Activated naive CD8-positive, alpha-beta T cell treated with anti-CD3 and anti-CD28 coated beads, Interleukin-2, amount 10 ng/mL, durations not matched to agents 7 days and 5 days (primary cell): ENCODE data around the gene ZEB2. TPM values are rescaled to one million over a fixed set of nuclear protein-coding genes. Genes with fewer than 3 reads are reported as not detected.

Source experiments
- ATAC-seq: fragments of 150-1000 bp; cut with Tn5 transposase; one replicate; pipeline ENCODE4 v1.10.0; 2021; ENCODE audit warnings: low read depth, moderate library complexity
- POLR2A ChIA-PET: fragments of 350-600 bp; sonication (Branson Sonifier 250); formaldehyde crosslinking; loops from one replicate; lab custom pipeline; 2021; ENCODE audit warnings: antibody characterized with exemption; lab: Charles Lee
- DNase-seq: peaks from one replicate; pipeline ENCODE4 v3.0.0; 2021
- H3K27ac Mint-ChIP-seq: one replicate; pipeline ENCODE4 v1.8.0; 2022; ENCODE audit warnings: mild to moderate bottlenecking, mixed read lengths
- H3K27me3 Mint-ChIP-seq: one replicate; pipeline ENCODE4 v1.8.0; 2022; ENCODE audit warnings: mild to moderate bottlenecking, moderate library complexity, mixed read lengths
- H3K36me3 Mint-ChIP-seq: one replicate; pipeline ENCODE4 v1.8.0; 2021; ENCODE audit warnings: mild to moderate bottlenecking, mixed read lengths
- H3K4me1 Mint-ChIP-seq: one replicate; pipeline ENCODE4 v1.8.0; 2021; ENCODE audit warnings: mixed read lengths
- H3K4me3 Mint-ChIP-seq: one replicate; pipeline ENCODE4 v1.8.0; 2022; ENCODE audit warnings: mild to moderate bottlenecking, moderate library complexity, mixed read lengths
- H3K9me3 Mint-ChIP-seq: one replicate; pipeline ENCODE4 v1.8.0; 2021; ENCODE audit warnings: mixed read lengths
- total RNA-seq, 2 experiments: library from RNA; stranded (reverse); gene quantifications; one replicate each; pipeline ENCODE4 v1.2.3, GENCODE V29; 2021

The ZEB2 gene
- total RNA-seq, 2 experiments from 2014 or later, result 17.8 to 19.6 TPM

DNA sequence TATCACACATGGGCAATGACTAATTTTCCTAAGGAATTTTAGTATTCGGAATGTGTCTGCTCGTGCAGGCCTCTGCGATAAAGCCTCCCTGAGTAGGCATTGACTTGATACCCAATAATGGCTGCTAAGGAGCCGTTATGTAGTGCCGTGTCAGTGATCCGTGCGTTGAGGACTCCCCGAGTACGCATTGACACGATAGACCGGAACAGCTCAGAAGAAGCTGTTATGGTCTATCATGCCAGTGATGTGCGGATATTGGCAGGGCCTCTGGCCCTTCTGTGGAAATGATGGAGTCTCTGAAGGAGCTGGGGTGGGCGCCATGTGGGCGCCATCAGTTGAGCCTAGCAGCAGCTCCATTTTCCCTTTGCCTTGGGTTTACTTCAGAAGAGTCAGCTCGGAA, 29.1 kb downstream of the ZEB2 start:
- peaks cover 4% of the 10 kb centered on the region for H3K27me3 Mint-ChIP-seq
- DNase-seq (no peak), ATAC-seq (no peak)
- H3K4me1 Mint-ChIP-seq, result peaks cover 4% of the 10 kb centered on the region
- POLR2A ChIA-PET, result no interaction called here
- H3K36me3 Mint-ChIP-seq, result peaks cover 3% of the 10 kb centered on the region
- H3K9me3 Mint-ChIP-seq, result no peaks in the 10 kb centered on the region
- no peak overlapping the region for H3K4me3 Mint-ChIP-seq
- no peak overlapping the region for H3K27ac Mint-ChIP-seq

DNA sequence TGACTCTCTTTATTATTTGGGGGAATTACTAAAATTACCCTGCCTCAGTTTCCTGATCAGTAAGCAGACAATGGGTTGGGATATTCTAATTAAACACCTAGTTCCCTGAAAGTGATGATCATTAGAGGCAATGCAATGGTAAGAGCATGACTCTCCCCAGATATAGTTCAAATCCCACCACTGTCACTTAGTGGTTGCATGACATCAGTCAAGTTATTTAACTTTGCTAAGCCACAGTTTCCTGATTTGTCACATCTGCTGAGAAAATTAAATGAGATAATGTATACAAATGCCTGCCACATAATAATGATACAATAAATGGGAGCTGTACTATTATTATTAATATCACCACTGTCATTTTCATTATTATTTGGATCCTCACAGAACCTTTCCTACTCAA, 29.9 kb downstream of the ZEB2 start:
- no peaks in the 10 kb centered on the region for H3K9me3 Mint-ChIP-seq
- H3K4me3 Mint-ChIP-seq, result no peak overlapping the region
- ATAC-seq, result no peak
- H3K4me1 Mint-ChIP-seq, result peaks cover 4% of the 10 kb centered on the region
- no peak overlapping the region for H3K27ac Mint-ChIP-seq
- DNase-seq, result no peak
- POLR2A ChIA-PET, result no interaction called here
- H3K36me3 Mint-ChIP-seq, result peaks cover 3% of the 10 kb centered on the region
- H3K27me3 Mint-ChIP-seq, result peaks cover 4% of the 10 kb centered on the region

DNA sequence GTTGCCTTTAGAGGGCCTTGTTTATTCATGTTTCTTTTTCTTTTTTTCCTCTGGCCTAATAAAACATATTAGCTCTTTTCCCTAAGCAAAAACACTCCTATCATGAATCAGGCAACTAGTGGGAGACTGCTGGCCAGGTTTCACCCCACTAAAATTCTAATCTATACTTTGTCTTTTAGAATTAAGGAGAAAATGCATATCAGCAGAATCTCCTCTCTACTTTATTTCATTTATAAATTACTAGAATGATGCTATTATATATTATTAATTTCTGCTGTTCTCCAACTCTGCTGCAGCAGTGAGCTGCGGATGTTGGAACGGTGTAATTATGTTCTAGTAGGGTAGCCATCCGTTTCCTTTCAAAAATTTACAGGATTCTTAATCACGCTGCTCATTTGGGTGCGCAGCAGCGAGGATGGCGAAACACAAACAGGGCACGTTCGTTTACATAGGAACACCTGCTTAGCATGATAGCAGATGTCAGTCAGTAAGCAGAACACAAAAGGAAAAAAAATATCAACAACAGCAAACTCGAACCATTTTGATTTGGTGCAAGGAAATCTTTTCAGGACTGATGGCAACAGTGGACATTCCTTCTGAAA, 30.5 kb downstream of the ZEB2 start:
- H3K27ac Mint-ChIP-seq, result no peak overlapping the region
- H3K27me3 Mint-ChIP-seq, result peaks cover 4% of the 10 kb centered on the region
- DNase-seq, result no peak
- H3K4me1 Mint-ChIP-seq, result peaks cover 4% of the 10 kb centered on the region
- ATAC-seq, result no peak
- H3K36me3 Mint-ChIP-seq, result peaks cover 5% of the 10 kb centered on the region
- POLR2A ChIA-PET, result no interaction called here
- no peaks in the 10 kb centered on the region for H3K9me3 Mint-ChIP-seq
- H3K4me3 Mint-ChIP-seq, result no peak overlapping the region

DNA sequence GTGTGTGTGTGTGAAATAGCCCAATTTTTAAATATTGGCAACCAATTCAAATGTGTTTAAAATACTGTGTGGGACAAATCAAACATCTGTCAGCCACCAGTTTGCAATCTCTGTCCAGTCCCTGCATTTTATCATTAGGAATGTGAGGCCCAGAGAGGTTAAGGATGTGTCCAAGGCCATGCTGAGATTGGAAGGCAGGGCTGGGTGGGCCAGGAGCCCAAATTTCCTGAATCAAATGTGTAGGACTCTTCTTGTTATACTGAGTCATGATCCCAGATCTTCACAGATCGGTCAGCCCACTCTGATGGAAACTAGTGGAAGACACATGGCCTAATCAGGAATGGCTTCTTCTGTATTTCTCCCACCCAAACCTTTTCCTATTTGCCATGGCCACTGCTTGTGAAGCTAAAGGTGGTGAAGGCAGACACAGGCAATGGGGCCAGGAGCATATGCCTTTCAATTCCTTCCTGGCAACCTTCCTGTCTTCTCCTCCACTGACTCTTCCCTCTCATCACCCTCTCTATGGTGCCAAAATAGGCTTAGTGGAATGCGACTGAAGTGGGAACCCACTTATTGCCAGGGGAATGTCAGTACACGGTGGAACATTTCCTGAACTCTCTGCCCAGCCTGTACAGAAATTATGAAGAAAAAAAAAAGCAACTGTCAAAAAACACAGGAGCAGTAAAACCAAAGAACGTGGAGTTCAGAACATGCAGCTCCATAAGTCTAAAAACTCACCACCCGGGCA, 35.5 kb downstream of the ZEB2 start:
- H3K4me1 Mint-ChIP-seq, result no peaks in the 10 kb centered on the region
- H3K36me3 Mint-ChIP-seq, result peaks cover 2% of the 10 kb centered on the region
- POLR2A ChIA-PET, result no interaction called here
- ATAC-seq, result no peak
- no peak overlapping the region for H3K27ac Mint-ChIP-seq
- H3K4me3 Mint-ChIP-seq, result no peak overlapping the region
- no peaks in the 10 kb centered on the region for H3K9me3 Mint-ChIP-seq
- no peak for DNase-seq
- H3K27me3 Mint-ChIP-seq, result peaks cover 2% of the 10 kb centered on the region

DNA sequence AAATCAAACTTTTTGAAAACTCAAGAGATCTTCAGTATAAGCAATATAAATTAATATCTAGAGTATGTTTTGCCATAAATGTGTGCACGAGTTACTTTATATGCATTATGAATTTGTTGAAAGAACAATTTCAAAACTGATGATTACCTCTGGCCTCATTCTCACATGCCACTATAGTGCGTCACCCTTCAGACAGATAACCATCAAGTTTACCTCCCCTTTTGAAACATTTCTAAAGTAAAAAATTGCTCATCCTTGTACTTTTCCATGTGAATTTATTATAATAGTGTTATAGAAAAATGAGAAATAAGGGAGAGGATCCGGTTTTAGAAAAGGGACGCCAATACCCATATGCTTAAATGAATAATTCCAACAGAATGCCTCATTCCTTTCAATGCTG, 38.3 kb downstream of the ZEB2 start:
- Mint-ChIP-seq H3K9me3 (no peaks in the 10 kb centered on the region), H3K4me3 (no peak overlapping the region), H3K27me3 (peaks cover 2% of the 10 kb centered on the region), H3K4me1 (no peaks in the 10 kb centered on the region), H3K36me3 (peaks cover 2% of the 10 kb centered on the region), H3K27ac (no peak overlapping the region)
- POLR2A ChIA-PET, result no interaction called here
- DNase-seq, result no peak
- ATAC-seq, result no peak

DNA sequence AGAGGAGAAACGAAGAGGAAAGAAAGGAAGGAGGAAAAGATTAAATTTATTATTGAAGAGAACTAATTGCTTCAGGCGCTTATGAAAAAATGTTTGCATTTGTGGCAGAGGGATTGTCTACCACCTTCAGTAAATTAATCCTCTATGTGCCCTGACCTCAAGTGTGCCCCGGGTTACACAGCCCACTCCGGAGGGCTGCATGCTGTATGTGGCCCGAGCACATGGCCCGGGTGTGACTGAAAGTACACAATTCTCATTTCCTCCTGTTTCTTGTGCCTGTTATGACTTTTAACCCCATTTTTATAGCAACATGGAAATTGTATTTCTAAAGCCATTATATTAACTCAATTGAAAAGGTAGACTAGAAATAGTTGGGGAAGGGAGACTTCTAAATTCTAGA, 38.8 kb downstream of the ZEB2 start:
- Mint-ChIP-seq H3K4me3 (no peak overlapping the region), H3K27me3 (peaks cover 2% of the 10 kb centered on the region), H3K27ac (no peak overlapping the region), H3K36me3 (peaks cover 2% of the 10 kb centered on the region), H3K4me1 (no peaks in the 10 kb centered on the region), H3K9me3 (no peaks in the 10 kb centered on the region)
- DNase-seq (no peak), ATAC-seq (no peak)
- POLR2A ChIA-PET, result no interaction called here

DNA sequence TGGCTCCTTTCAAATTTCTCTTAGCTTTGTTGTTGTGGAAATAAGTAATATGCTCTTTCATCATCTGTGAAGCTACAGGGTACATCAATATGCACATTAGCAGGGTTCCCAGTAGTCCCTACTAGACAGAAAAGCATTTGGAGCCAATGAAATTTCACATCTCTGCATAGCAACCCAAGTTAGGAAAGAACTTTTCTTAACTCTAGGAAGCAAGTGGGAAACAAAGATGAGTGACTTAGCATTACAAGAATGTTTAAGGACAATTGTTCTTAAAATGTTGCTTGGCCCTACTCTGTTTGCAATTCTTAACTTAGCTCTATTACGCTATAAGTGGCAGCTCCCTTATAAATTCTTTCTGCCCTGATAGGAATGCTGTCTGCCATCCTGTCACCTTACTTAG, 39.6 kb downstream of the ZEB2 start:
- H3K27ac Mint-ChIP-seq, result no peak overlapping the region

DNA sequence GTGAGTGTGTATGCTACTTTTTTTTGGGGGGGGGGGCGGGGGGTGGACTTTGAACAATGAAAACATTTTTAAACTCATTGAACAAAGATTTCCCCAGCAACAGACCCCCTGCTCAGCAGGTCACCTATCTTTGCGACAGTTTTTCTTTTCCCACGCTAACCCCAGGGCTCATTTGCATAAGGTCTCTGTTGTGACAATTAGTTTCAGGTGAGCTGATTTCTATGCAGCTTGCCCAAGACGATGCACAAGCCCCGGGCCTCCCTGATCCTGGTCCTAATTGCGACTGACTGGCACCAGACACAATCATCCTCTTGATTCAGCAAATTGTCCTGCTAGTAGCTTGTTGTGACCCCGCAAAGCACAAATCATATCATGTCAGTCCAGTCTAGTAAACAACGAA, 40.3 kb downstream of the ZEB2 start:
- no peaks in the 10 kb centered on the region for H3K9me3 Mint-ChIP-seq
- ATAC-seq (no peak), DNase-seq (no peak)
- H3K36me3 Mint-ChIP-seq, result peaks cover 2% of the 10 kb centered on the region
- no peak overlapping the region for H3K4me3 Mint-ChIP-seq
- no peaks in the 10 kb centered on the region for H3K4me1 Mint-ChIP-seq
- peaks cover 2% of the 10 kb centered on the region for H3K27me3 Mint-ChIP-seq
- no peak overlapping the region for H3K27ac Mint-ChIP-seq
- POLR2A ChIA-PET, result no interaction called here

More for the DNA sequence above, 39.6 kb downstream of the ZEB2 start:
- no peaks in the 10 kb centered on the region for H3K4me1 Mint-ChIP-seq
- H3K27me3 Mint-ChIP-seq, result peaks cover 2% of the 10 kb centered on the region
- DNase-seq (no peak), ATAC-seq (no peak)
- H3K9me3 Mint-ChIP-seq, result no peaks in the 10 kb centered on the region
- H3K4me3 Mint-ChIP-seq, result no peak overlapping the region
- peaks cover 2% of the 10 kb centered on the region for H3K36me3 Mint-ChIP-seq
- POLR2A ChIA-PET, result no interaction called here

DNA sequence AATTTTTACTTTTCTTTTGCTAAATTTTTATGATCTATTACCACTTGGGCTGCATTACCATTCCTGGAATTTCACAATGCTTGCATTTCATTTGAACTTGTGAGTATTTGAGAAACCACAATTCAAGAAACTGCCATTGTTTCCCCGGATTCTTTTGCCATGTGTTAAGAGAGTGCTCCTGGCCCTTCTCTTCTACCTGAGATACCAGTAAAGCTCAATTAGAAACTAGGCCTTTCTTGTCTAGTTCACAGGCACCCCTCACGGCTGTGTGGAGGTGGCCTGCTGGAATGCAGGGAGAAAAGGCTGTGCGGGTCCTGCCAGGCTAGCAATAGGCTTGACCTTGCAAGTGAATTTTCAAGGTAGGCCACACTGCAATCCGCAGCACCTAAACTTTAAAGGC, 40.8 kb downstream of the ZEB2 start:
- no peaks in the 10 kb centered on the region for H3K9me3 Mint-ChIP-seq
- H3K27me3 Mint-ChIP-seq, result peaks cover 2% of the 10 kb centered on the region
- no peaks in the 10 kb centered on the region for H3K36me3 Mint-ChIP-seq
- no peak overlapping the region for H3K27ac Mint-ChIP-seq
- ATAC-seq (no peak), DNase-seq (no peak)
- no peak overlapping the region for H3K4me3 Mint-ChIP-seq
- POLR2A ChIA-PET, result no interaction called here
- H3K4me1 Mint-ChIP-seq, result no peaks in the 10 kb centered on the region

DNA sequence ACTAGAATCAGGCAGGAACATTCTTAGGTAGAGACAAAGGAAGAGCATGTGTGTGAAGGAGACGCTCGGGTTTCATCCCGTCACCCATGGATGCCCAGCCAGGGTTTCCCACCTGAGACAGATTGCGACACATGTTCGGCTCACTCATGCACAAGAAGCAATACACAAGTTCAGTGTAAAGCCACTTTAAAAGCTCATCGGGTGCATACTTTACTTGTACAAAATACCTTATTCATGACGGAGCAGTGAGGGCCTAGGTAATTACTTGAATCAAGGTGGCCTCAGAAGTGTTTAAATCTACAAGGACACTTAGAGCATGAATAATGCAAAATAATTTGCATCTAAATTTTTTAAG, 42.0 kb downstream of the ZEB2 start:
- POLR2A ChIA-PET, result no interaction called here
- DNase-seq (no peak), ATAC-seq (no peak)
- H3K4me1 Mint-ChIP-seq, result no peaks in the 10 kb centered on the region
- peaks cover 2% of the 10 kb centered on the region for H3K27me3 Mint-ChIP-seq
- no peaks in the 10 kb centered on the region for H3K9me3 Mint-ChIP-seq
- H3K27ac Mint-ChIP-seq, result no peak overlapping the region
- H3K4me3 Mint-ChIP-seq, result no peak overlapping the region
- H3K36me3 Mint-ChIP-seq, result no peaks in the 10 kb centered on the region

DNA sequence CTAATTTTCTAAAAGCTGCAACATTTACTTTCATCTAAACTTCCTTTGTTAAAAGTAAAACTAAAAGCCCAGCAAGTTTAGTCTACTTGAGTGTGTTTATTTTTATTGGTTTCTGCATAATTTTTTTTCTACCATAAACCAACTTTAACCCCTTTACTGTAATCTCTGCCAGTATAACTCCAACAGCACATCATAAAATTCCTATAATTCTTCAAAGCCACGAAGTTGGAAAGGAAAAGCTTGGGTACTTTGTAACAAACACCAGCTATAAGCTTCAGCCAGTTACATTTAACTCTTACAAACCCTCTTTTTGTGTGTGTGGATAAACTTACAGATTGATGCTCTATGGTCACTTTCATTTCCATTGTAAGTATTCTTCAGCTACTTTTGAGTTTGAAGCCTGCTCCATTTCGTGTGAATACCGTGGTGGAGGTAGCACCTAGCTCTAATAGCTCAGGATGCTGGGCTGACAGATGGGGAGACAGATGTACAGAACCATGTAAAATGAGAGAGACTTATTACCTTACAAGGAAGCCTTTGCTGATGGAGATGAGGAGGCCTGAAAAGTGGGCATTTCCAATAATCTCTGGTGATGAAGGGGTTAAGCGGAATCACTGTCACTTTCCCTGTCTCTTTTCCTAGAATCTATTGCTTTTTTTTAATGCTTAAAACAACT, 42.5 kb downstream of the ZEB2 start:
- Mint-ChIP-seq H3K27ac (no peak overlapping the region), H3K4me3 (no peak overlapping the region)

DNA sequence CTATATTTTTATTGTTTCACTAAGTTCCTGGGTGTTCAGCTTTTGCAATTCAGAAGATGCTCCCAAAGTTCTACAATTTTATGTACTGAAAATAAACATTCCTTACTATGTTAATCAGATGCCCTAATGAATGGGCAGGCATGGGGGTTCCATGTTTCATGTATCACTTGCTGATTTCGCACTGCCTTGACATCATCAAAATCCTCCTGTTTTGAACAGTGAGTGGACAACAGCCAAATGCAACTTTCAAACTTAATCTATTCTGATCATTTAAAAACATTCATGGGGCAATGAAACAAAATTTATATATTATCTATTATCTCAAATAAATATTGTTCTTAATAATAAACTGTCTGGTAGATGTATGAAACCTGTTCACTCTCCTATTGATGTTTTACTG, 43.2 kb downstream of the ZEB2 start:
- POLR2A ChIA-PET, result no interaction called here
- ATAC-seq, result no peak
- DNase-seq, result no peak
- no peaks in the 10 kb centered on the region for H3K27me3 Mint-ChIP-seq
- no peak overlapping the region for H3K4me3 Mint-ChIP-seq
- H3K36me3 Mint-ChIP-seq, result no peaks in the 10 kb centered on the region
- no peaks in the 10 kb centered on the region for H3K4me1 Mint-ChIP-seq
- no peak overlapping the region for H3K27ac Mint-ChIP-seq
- H3K9me3 Mint-ChIP-seq, result no peaks in the 10 kb centered on the region

More for the DNA sequence above, 42.5 kb downstream of the ZEB2 start:
- Mint-ChIP-seq H3K36me3 (no peaks in the 10 kb centered on the region), H3K9me3 (no peaks in the 10 kb centered on the region), H3K4me1 (no peaks in the 10 kb centered on the region), H3K27me3 (peaks cover 2% of the 10 kb centered on the region)
- ATAC-seq (no peak), DNase-seq (no peak)
- POLR2A ChIA-PET, result no interaction called here

DNA sequence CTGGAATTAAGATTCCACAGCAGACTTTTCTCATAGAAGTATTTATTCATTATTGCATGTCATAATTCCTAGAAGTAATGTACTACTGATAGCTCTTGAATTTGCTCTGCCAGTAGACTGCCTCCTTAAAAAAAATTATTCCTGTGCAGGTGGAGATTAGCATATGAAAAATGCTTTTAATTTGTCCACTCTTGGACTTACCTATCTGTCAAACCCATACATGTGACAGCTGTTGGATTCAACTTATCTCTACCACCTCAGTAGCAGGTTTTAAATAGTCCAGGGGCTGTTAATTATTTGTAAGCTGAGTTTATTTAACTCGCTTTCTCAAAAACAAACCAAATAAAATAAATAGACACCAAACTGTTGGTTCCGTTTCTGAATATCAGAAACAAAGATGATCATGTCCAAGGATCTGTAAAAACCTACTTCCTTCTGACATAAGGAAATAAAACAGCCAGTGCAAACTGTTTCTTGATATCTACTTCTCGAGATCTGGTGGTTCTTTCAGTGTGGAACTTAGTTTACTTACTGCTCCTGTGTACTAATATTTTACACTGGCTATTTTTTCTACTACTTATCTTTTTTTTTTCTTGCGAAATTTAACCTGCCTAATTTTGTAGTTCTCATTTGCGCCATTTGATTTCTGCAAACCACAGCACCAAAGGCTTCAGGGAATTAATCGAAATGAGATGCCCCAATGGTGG, 44.2 kb downstream of the ZEB2 start:
- Mint-ChIP-seq H3K4me3 (no peak overlapping the region), H3K36me3 (no peaks in the 10 kb centered on the region), H3K9me3 (no peaks in the 10 kb centered on the region), H3K4me1 (peaks cover 3% of the 10 kb centered on the region), H3K27me3 (no peaks in the 10 kb centered on the region), H3K27ac (no peak overlapping the region)
- POLR2A ChIA-PET, result no interaction called here
- no peak for DNase-seq
- ATAC-seq, result no peak
